IgD-negative memory B cell (primary cell): ENCODE data around the gene RYR1. TPM values are rescaled to one million over a fixed set of nuclear protein-coding genes. Genes with fewer than 3 reads are reported as not detected.
"Not testable (repeated sequence)": the region's sequence is repeated elsewhere in the genome, so short reads cannot be mapped to it uniquely, and the experiment has no call there.

ENCODE experiments used
- H3K27ac Mint-ChIP-seq, 3 donors: one replicate each; pipeline ENCODE4 v1.8.0; 2020 to 2022; ENCODE audit warnings: mild to moderate bottlenecking in 3 of 3, mixed read lengths in 3 of 3, moderate library complexity in 1 of 3
- H3K27me3 Mint-ChIP-seq: one replicate; pipeline ENCODE4 v1.8.0; 2021; ENCODE audit warnings: mixed read lengths
- H3K36me3 Mint-ChIP-seq: one replicate; pipeline ENCODE4 v1.8.0; 2020; ENCODE audit warnings: mild to moderate bottlenecking, mixed read lengths
- H3K4me1 Mint-ChIP-seq, 3 donors: one replicate each; pipeline ENCODE4 v1.8.0; 2020 to 2022; ENCODE audit warnings: mixed read lengths in 3 of 3, mild to moderate bottlenecking in 1 of 3
- H3K4me3 Mint-ChIP-seq, 4 donors: one replicate each; pipeline ENCODE4 v1.8.0; 2020 to 2022; ENCODE audit warnings: mild to moderate bottlenecking in 4 of 4, mixed read lengths in 4 of 4, moderate library complexity in 3 of 4
- H3K9me3 Mint-ChIP-seq, 3 donors: one replicate each; pipeline ENCODE4 v1.8.0; 2020 to 2021; ENCODE audit warnings: mixed read lengths in 3 of 3, mild to moderate bottlenecking in 1 of 3
- polyA plus RNA-seq: library from polyadenylated mRNA; unstranded; fragments of 300-500 nt; fragmentation: Illumina TruSeq; gene quantifications from one replicate; pipeline ENCODE4 v1.2.3, GENCODE V29; 2021

Gene RYR1
- polyA plus RNA-seq, 1 donor from 2014 or later, result 0.03 TPM

DNA sequence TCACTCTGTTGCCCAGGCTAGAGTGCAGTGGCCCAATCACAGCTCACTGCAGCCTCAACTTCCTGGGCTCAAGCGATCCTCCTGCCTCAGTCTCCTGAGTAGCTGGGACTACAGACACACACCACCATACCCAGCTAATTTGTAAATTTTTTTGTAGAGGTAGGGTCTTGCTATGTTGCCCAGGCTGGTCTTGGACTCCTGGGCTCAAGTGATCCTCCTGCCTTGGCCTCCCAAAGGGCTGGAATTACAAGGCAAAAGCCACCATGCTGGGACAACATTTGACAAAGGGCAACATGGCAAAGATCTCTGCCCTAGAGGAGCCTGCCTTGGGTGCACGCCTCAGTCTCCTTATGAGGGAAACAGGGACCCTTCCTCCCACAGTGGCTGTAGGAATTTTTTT, 61.9 kb downstream of the RYR1 start:
- H3K9me3 Mint-ChIP-seq, H3K4me3 Mint-ChIP-seq, H3K27ac Mint-ChIP-seq, H3K36me3 Mint-ChIP-seq: not testable (repeated sequence)
- Mint-ChIP-seq H3K4me1 (peaks cover 6 to 13% (median 6%) of the 10 kb centered on the region in 3 donors), H3K27me3 (peaks cover 16% of the 10 kb centered on the region)

DNA sequence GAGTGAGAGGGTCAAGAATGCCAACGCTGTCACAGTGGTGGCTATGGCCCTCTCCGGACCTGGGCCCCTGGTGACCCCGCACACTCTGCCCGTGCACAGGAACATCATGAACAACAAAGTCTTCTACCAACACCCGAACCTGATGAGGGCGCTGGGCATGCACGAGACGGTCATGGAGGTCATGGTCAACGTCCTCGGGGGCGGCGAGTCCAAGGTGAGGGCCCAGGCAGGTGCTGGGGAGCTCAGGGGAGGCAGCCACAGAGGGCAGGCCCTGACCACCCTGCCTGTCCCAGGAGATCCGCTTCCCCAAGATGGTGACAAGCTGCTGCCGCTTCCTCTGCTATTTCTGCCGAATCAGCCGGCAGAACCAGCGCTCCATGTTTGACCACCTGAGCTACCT, 62.6 kb downstream of the RYR1 start:
- H3K36me3 Mint-ChIP-seq, result no peaks in the 10 kb centered on the region

DNA sequence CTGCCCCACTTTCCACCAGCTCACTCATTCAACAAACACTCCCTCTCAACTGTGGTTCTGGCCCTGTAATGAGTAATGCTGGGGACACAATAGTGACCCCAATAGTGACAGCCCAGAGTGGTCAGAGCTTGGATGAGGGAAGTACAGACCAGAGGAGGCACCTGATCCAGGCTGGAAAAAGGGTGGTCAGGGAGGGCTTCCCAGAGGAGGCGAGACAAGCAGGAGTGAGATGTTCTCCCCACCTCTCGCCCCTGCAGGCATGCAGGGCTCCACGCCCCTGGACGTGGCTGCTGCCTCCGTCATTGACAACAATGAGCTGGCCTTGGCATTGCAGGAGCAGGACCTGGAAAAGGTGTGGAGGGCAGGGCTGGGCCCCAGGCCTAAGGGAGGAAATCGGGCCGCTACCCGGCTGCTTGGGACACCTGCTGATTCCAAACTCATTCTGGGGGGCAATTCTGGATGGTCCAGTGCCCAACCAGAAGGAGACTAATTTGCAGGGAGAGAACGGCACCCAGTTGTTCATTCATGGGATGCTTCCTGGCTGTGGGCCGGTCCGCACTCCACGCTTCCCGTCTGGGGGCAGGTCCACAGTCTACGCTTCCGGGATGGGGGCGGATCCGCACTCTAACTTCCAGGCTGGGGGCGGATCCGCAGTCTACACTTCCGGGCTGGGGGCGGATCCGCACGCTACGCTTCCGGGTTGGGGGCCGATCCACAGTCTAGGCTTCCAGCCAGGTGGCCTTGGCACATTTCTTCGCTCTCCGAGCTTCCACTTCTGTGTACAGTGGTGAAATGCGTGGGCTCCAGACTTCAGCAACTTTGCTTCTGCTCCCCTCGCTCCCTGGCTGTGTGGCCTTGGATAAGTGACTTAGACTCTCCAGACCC, 63.4 kb downstream of the RYR1 start:
- Mint-ChIP-seq H3K9me3 (peaks cover 0 to 2% (median 0%) of the 10 kb centered on the region in 3 donors), H3K4me3 (no peak overlapping the region), H3K4me1 (peaks cover 6 to 13% (median 6%) of the 10 kb centered on the region in 3 donors), H3K27me3 (peaks cover 12% of the 10 kb centered on the region), H3K27ac (peak overlapping the region in 1 of 3 donors; percentile 63), H3K36me3 (no peaks in the 10 kb centered on the region)

More for the DNA sequence above, 62.6 kb downstream of the RYR1 start:
- H3K9me3 Mint-ChIP-seq, result peaks cover 0 to 2% (median 0%) of the 10 kb centered on the region in 3 donors
- H3K27ac Mint-ChIP-seq, result no peak overlapping the region
- peaks cover 6 to 13% (median 6%) of the 10 kb centered on the region in 3 donors for H3K4me1 Mint-ChIP-seq
- H3K4me3 Mint-ChIP-seq, result peak overlapping the region in 1 of 4 donors; percentile 27
- H3K27me3 Mint-ChIP-seq, result peaks cover 12% of the 10 kb centered on the region

DNA sequence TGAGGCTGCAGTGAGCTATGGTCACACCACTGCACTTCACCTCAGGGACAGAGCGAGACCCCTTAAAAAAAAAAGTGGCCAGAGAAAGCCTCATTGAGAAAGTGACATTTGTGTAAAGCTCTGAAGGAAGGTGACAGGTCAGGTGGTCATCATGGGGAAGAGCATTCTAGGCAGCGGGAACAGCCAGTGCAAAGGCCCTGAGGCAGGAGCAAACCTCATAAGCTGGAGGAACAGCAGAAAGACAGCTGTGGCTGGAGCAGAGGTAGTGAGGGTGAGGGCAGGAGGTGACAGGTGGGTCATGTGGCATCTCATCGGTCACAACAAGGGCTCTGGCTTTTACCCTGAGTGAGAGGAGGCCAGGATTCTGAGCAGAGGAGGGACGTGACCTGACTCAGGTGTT, 64.4 kb downstream of the RYR1 start:
- H3K27me3 Mint-ChIP-seq, result peaks cover 6% of the 10 kb centered on the region
- H3K4me3 Mint-ChIP-seq, result no peak overlapping the region
- peaks cover 0 to 5% (median 2%) of the 10 kb centered on the region in 3 donors for H3K4me1 Mint-ChIP-seq
- no peaks in the 10 kb centered on the region for H3K36me3 Mint-ChIP-seq
- H3K9me3 Mint-ChIP-seq, result peaks cover 0 to 2% (median 0%) of the 10 kb centered on the region in 3 donors
- H3K27ac Mint-ChIP-seq, result no peak overlapping the region

DNA sequence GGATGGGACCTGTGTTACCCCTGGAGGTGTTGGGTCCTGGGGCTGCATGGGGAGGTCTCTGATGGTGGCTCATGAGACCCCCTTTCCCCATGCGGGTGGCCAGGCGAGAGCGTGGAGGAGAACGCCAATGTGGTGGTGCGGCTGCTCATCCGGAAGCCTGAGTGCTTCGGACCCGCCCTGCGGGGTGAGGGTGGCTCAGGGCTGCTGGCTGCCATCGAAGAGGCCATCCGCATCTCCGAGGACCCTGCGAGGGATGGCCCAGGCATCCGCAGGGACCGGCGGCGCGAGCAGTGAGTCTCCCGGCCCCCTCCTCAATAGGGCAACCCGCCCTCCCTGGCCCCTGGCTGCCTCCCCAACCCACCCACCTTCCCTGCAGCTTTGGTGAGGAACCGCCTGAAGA, 66.0 kb downstream of the RYR1 start:
- Mint-ChIP-seq H3K4me3 (no peak overlapping the region), H3K27me3 (peaks cover 6% of the 10 kb centered on the region), H3K4me1 (peaks cover 0 to 2% (median 0%) of the 10 kb centered on the region in 3 donors), H3K9me3 (peaks cover 0 to 2% (median 0%) of the 10 kb centered on the region in 3 donors), H3K36me3 (no peaks in the 10 kb centered on the region), H3K27ac (no peak overlapping the region)

DNA sequence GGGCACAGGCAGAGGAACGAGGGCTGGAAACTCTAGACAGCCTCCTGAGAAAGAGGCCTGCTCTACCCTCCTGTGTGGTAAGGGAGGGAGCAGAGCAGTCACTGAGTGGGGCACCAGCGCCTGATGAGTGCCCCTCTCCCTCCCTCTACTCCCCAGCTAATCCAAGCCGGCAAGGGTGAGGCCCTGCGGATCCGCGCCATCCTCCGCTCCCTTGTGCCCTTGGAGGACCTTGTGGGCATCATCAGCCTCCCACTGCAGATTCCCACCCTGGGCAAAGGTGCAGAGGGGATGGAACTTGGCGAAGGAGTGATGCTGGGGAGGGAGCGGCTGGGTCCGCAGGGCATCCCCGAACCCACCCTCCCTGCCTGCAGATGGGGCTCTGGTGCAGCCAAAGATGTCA, 67.0 kb downstream of the RYR1 start:
- H3K4me1 Mint-ChIP-seq, result peaks cover 0 to 2% (median 0%) of the 10 kb centered on the region in 3 donors
- no peak overlapping the region for H3K4me3 Mint-ChIP-seq
- H3K27ac Mint-ChIP-seq, result no peak overlapping the region

DNA sequence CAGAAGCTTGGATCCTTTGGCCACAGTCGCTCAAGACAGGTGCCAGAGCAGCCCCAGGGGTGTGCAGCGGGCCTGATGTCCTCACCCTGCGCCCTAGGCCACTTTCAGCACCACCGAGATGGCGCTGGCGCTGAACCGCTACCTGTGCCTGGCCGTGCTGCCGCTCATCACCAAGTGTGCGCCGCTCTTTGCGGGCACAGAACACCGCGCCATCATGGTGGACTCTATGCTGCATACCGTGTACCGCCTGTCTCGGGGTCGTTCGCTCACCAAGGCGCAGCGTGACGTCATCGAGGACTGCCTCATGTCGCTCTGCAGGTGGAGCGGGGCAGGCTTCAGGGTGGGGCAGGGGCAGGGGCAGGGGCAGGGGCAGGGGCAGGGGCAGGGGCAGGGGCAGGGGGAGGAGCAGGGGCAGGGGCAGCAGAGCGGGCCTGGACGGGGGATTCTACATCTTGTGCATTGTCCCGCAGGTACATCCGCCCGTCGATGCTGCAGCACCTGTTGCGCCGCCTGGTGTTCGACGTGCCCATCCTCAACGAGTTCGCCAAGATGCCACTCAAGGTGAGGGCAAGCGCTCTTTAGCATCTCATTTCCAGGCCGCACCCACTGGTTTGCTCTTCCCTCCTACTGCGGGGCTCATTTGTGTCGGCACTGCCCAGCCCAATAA, 69.1 kb downstream of the RYR1 start:
- Mint-ChIP-seq H3K9me3 (peaks cover 0 to 2% (median 0%) of the 10 kb centered on the region in 3 donors), H3K27me3 (peaks cover 7% of the 10 kb centered on the region), H3K4me1 (peaks cover 0 to 2% (median 0%) of the 10 kb centered on the region in 3 donors), H3K27ac (no peak overlapping the region), H3K4me3 (no peak overlapping the region), H3K36me3 (no peaks in the 10 kb centered on the region)

More for the DNA sequence above, 67.0 kb downstream of the RYR1 start:
- no peaks in the 10 kb centered on the region for H3K36me3 Mint-ChIP-seq
- H3K9me3 Mint-ChIP-seq, result peaks cover 0 to 2% (median 0%) of the 10 kb centered on the region in 3 donors
- H3K27me3 Mint-ChIP-seq, result peaks cover 6% of the 10 kb centered on the region

DNA sequence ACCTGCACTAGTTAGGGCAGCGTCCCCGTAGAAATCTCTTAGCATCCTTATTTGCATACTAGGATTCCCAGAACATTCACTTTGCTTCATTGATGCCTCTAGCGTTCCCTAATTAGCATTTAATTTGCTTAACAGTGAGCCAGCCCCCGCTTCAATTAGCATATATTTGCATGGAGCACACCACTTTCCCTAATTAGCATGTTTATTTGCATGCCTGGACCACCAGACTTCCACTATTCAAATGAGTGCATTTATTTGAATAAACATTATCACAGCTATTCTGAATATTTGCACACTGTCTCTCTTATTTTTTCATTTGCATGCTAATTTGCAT, 69.6 kb downstream of the RYR1 start:
- no peaks in the 10 kb centered on the region for H3K36me3 Mint-ChIP-seq
- H3K9me3 Mint-ChIP-seq, result no peaks in the 10 kb centered on the region
- H3K27me3 Mint-ChIP-seq, result peaks cover 3% of the 10 kb centered on the region
- H3K27ac Mint-ChIP-seq, result no peak overlapping the region
- H3K4me1 Mint-ChIP-seq, result peaks cover 0 to 4% (median 2%) of the 10 kb centered on the region in 3 donors
- H3K4me3 Mint-ChIP-seq, result no peak overlapping the region

DNA sequence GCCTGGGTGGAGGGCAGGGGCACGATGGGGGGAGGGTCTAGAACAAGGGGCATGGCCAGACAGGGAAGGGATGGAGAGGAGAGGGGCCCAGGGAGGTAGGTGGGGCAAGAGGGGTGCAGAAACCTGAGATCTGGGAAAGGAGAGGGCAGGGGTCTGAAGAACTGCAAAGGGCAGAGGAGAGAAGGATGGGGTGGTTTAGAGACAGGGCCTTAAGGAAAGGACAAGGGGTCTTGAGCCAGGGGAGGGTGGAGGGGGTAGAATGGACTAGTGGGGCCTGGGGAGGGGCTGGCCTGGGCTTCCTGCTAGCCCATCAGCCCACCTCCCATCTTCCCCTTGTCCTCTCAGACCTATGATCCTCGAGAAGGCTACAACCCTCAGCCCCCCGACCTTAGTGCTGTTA, 72.5 kb downstream of the RYR1 start:
- Mint-ChIP-seq H3K9me3 (no peaks in the 10 kb centered on the region), H3K27ac (no peak overlapping the region), H3K4me3 (no peak overlapping the region), H3K27me3 (peaks cover 9% of the 10 kb centered on the region), H3K4me1 (peaks cover 0 to 4% (median 0%) of the 10 kb centered on the region in 3 donors), H3K36me3 (no peaks in the 10 kb centered on the region)

DNA sequence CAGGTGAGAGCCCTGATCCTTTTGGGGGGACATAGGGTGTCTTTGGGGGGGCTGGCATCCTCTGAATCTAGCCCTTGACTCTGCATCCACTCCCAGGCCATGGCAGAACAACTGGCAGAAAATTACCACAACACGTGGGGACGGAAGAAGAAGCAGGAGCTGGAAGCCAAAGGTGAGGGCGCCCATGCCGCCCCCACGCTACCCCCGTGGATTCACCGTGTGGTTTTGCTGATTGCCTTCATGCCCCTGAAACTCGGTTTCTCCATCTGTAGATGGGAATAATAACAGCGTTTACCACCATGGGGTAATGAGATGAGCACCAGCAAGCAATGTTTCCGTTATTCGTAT, 72.9 kb downstream of the RYR1 start:
- Mint-ChIP-seq H3K36me3 (no peaks in the 10 kb centered on the region), H3K9me3 (no peaks in the 10 kb centered on the region), H3K27me3 (peaks cover 11% of the 10 kb centered on the region), H3K4me3 (no peak overlapping the region), H3K27ac (no peak overlapping the region), H3K4me1 (peaks cover 0 to 4% (median 0%) of the 10 kb centered on the region in 3 donors)

DNA sequence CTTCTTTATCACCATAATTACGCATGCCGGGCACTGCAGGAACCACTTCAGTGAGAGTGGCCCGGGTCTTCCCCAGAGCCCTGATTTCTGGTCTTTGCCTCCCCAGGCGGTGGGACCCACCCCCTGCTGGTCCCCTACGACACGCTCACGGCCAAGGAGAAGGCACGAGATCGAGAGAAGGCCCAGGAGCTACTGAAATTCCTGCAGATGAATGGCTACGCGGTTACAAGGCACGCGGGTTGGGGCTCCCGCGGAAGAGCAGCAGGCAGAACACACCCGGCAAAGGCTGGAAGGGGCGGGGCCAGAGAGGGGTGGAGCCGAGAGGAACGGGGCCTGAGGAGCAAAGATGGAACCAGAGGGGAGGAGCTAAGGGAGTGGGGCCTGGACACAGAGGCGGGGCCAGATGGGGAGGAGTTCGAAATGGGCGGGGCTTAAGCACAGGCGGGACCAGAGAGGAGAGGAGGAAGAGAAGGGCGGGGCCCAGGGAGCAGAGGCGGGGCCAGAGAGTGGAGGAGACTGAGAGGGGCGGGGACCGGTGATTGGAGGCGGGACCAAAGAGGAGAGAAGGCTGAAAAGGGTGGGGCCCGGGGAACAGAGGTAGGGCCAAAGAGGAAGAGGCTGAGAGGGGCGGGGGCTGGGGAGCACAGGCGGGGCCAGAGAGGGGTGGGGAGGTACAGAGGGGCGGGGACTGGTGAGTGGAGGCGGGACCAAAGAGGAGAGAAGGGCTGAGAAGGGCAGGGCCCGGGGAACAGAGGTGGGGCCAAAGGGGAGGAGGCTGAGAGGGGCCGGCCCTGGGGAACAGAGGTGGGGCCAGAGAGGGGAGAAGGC, 73.4 kb downstream of the RYR1 start:
- Mint-ChIP-seq H3K4me3 (peak overlapping the region in 2 of 4 donors; percentile 41 to 78), H3K9me3 (no peaks in the 10 kb centered on the region), H3K36me3 (no peaks in the 10 kb centered on the region), H3K27me3 (peaks cover 13% of the 10 kb centered on the region), H3K27ac (no peak overlapping the region), H3K4me1 (peaks cover 0 to 4% (median 0%) of the 10 kb centered on the region in 3 donors)

DNA sequence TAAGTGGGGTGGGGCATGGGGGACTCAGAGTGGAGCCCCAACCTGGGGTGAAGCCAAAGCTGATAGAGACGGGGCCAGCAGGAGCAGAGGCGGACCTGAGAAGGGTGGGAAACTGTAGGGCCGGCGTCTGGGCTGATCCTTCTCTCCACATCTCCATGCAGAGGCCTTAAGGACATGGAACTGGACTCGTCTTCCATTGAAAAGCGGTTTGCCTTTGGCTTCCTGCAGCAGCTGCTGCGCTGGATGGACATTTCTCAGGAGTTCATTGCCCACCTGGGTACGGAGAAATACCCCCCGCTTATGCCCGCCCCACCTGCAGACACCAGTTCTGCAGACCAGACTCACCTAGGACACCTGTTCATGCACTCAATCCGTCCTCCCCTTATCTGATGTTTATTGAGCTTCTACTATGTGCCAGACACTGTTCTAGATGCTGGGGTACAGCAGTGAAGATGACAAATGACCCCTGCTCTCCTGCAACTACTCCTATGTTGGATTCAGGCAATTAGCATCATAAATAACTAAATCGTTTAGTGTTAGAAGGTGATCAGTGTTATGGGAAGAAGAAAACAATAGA, 74.1 kb downstream of the RYR1 start:
- no peak overlapping the region for H3K27ac Mint-ChIP-seq
- H3K4me3 Mint-ChIP-seq, result no peak overlapping the region
- H3K4me1 Mint-ChIP-seq, result peaks cover 0 to 4% (median 0%) of the 10 kb centered on the region in 3 donors
- no peaks in the 10 kb centered on the region for H3K36me3 Mint-ChIP-seq
- no peaks in the 10 kb centered on the region for H3K9me3 Mint-ChIP-seq
- H3K27me3 Mint-ChIP-seq, result peaks cover 13% of the 10 kb centered on the region

DNA sequence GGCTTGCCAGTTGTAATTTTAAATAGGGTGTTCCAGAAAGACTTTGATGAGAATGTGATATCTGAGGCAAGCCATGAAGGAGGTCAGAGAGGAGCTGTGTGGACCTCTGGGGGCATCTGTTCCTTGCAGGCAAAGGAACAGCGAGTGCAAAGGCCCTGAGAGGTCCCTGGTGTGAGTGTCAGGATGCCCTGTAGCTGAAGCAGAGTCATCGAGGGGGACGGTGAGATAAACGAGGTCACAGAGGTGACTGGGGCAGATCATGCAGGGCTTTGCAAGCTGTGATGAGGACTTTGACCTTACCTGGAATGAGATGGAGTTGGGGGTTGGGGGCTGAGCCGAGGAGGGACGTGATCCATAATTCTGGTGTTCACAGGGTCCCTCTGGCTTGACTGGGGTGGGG, 75.0 kb downstream of the RYR1 start:
- Mint-ChIP-seq H3K27ac (no peak overlapping the region), H3K27me3 (peaks cover 13% of the 10 kb centered on the region), H3K4me1 (peaks cover 0 to 4% (median 0%) of the 10 kb centered on the region in 3 donors), H3K36me3 (no peaks in the 10 kb centered on the region), H3K9me3 (no peaks in the 10 kb centered on the region), H3K4me3 (no peak overlapping the region)

DNA sequence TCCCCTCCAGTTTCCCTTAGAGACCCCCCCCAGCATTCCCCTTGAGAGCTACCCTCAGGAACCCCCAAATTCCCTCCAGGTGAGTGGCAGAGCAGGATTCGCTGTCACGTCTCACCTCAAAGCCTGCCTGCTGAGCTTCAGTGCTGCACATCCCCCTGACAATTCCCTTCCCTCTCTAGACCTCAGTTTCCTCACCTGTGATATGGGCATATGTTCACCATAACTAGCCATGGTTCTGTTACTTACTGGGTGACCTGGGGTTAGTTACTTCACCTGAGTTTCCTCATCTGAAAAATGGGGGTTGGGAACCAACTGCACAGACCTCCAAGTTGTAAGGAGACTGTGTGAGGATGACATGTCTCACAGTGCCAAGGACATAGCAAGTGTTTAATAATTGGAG, 75.5 kb downstream of the RYR1 start:
- H3K27ac Mint-ChIP-seq, result no peak overlapping the region
- no peaks in the 10 kb centered on the region for H3K36me3 Mint-ChIP-seq
- peaks cover 0 to 4% (median 0%) of the 10 kb centered on the region in 3 donors for H3K4me1 Mint-ChIP-seq
- peaks cover 13% of the 10 kb centered on the region for H3K27me3 Mint-ChIP-seq
- H3K9me3 Mint-ChIP-seq, result no peaks in the 10 kb centered on the region
- no peak overlapping the region for H3K4me3 Mint-ChIP-seq
